Stimulated activated naive B cell treated with anti-CD40 and anti-IgM and Interleukin-4, amounts not matched to agents 10 μg/mL and 1 μg/mL and 100 μg/mL, for 72 hours (primary cell): ENCODE data around the gene CACNA2D1.
A peak's percentile ranks its signal among the peaks of the same experiment; 100 is the strongest.

ENCODE experiments used
- ATAC-seq, 2 donors: fragments of 150-1000 bp; cut with Tn5 transposase; replicated peaks; 2 replicates each; pipeline ENCODE4 v1.10.0; 2021; ENCODE audit warnings: moderate library complexity in 1 of 2
- DNase-seq: peaks from one replicate; pipeline ENCODE4 v3.0.0; 2021
- H3K27ac Mint-ChIP-seq: one replicate; pipeline ENCODE4 v1.8.0; 2022; ENCODE audit warnings: mild to moderate bottlenecking, mixed read lengths
- H3K27me3 Mint-ChIP-seq, 2 donors: one replicate each; pipeline ENCODE4 v1.8.0; 2022; ENCODE audit warnings: mixed read lengths in 2 of 2
- H3K36me3 Mint-ChIP-seq, 2 donors: one replicate each; pipeline ENCODE4 v1.8.0; 2022; ENCODE audit warnings: mixed read lengths in 2 of 2, mild to moderate bottlenecking in 1 of 2
- H3K4me1 Mint-ChIP-seq, 2 donors: one replicate each; pipeline ENCODE4 v1.8.0; 2022; ENCODE audit warnings: mixed read lengths in 2 of 2, mild to moderate bottlenecking in 1 of 2
- H3K4me3 Mint-ChIP-seq, 2 donors: one replicate each; pipeline ENCODE4 v1.8.0; 2022; ENCODE audit warnings: mild to moderate bottlenecking in 2 of 2, mixed read lengths in 2 of 2, moderate library complexity in 1 of 2
- H3K9me3 Mint-ChIP-seq, 2 donors: one replicate each; pipeline ENCODE4 v1.8.0; 2022; ENCODE audit warnings: mixed read lengths in 2 of 2, mild to moderate bottlenecking in 1 of 2

Gene CACNA2D1

GRCh38 chr7:82210416-82211184 lies 233.0 kb downstream of the CACNA2D1 start:
- H3K27me3 Mint-ChIP-seq: no peaks in the 10 kb centered on the region
- no peaks in the 10 kb centered on the region for H3K4me1 Mint-ChIP-seq
- H3K27ac Mint-ChIP-seq: no peak overlapping the region
- ATAC-seq (no peak), DNase-seq (no peak)
- no peak overlapping the region for H3K4me3 Mint-ChIP-seq
- H3K9me3 Mint-ChIP-seq: peaks cover 4% of the 10 kb centered on the region in 2 donors
- H3K36me3 Mint-ChIP-seq: no peaks in the 10 kb centered on the region

- DNase-seq (no peak), ATAC-seq (no peak)
- no peaks in the 10 kb centered on the region for H3K27me3 Mint-ChIP-seq
- peaks cover 0 to 6% of the 10 kb centered on the region in 2 donors for H3K9me3 Mint-ChIP-seq
- no peak overlapping the region for H3K4me3 Mint-ChIP-seq
- H3K36me3 Mint-ChIP-seq: no peaks in the 10 kb centered on the region
- no peak overlapping the region for H3K27ac Mint-ChIP-seq
- H3K4me1 Mint-ChIP-seq: no peaks in the 10 kb centered on the region
These were observed 234.3 kb downstream of the CACNA2D1 start for GRCh38 chr7:82209179-82209747.

GRCh38 chr7:82204694-82205093 lies 238.9 kb downstream of the CACNA2D1 start:
- Mint-ChIP-seq H3K36me3 (no peaks in the 10 kb centered on the region), H3K27me3 (no peaks in the 10 kb centered on the region), H3K27ac (no peak overlapping the region), H3K4me3 (no peak overlapping the region), H3K9me3 (peaks cover 5 to 7% of the 10 kb centered on the region in 2 donors), H3K4me1 (no peaks in the 10 kb centered on the region)
- DNase-seq (no peak), ATAC-seq (no peak)

GRCh38 chr7:82202965-82203364 lies 240.6 kb downstream of the CACNA2D1 start:
- ATAC-seq (no peak), DNase-seq (no peak)
- no peak overlapping the region for H3K27ac Mint-ChIP-seq
- H3K9me3 Mint-ChIP-seq: peaks cover 5 to 7% of the 10 kb centered on the region in 2 donors
- H3K4me3 Mint-ChIP-seq: no peak overlapping the region
- H3K4me1 Mint-ChIP-seq: no peaks in the 10 kb centered on the region
- no peaks in the 10 kb centered on the region for H3K36me3 Mint-ChIP-seq
- H3K27me3 Mint-ChIP-seq: no peaks in the 10 kb centered on the region

GRCh38 chr7:82202107-82202506 lies 241.5 kb downstream of the CACNA2D1 start:
- no peaks in the 10 kb centered on the region for H3K4me1 Mint-ChIP-seq

GRCh38 chr7:82200601-82201000 lies 243.0 kb downstream of the CACNA2D1 start:
- no peaks in the 10 kb centered on the region for H3K27me3 Mint-ChIP-seq
- no peaks in the 10 kb centered on the region for H3K36me3 Mint-ChIP-seq
- DNase-seq (no peak), ATAC-seq (no peak)
- no peak overlapping the region for H3K4me3 Mint-ChIP-seq
- H3K9me3 Mint-ChIP-seq: peaks cover 5 to 7% of the 10 kb centered on the region in 2 donors
- no peak overlapping the region for H3K27ac Mint-ChIP-seq
- H3K4me1 Mint-ChIP-seq: no peaks in the 10 kb centered on the region

More at GRCh38 chr7:82202107-82202506, 241.5 kb downstream of the CACNA2D1 start:
- no peaks in the 10 kb centered on the region for H3K36me3 Mint-ChIP-seq
- ATAC-seq (peak in 1 of 2 donors; percentile 5), DNase-seq (no peak)
- no peak overlapping the region for H3K4me3 Mint-ChIP-seq
- H3K27ac Mint-ChIP-seq: no peak overlapping the region
- no peaks in the 10 kb centered on the region for H3K27me3 Mint-ChIP-seq
- H3K9me3 Mint-ChIP-seq: peaks cover 5 to 7% of the 10 kb centered on the region in 2 donors

GRCh38 chr7:82194016-82194643 lies 249.4 kb downstream of the CACNA2D1 start:
- Mint-ChIP-seq H3K27ac (no peak overlapping the region), H3K4me3 (no peak overlapping the region), H3K9me3 (no peaks in the 10 kb centered on the region), H3K27me3 (no peaks in the 10 kb centered on the region), H3K36me3 (no peaks in the 10 kb centered on the region), H3K4me1 (no peaks in the 10 kb centered on the region)
- DNase-seq (no peak), ATAC-seq (no peak)

- no peak for DNase-seq
- Mint-ChIP-seq H3K4me3 (no peak overlapping the region), H3K4me1 (no peaks in the 10 kb centered on the region), H3K27me3 (no peaks in the 10 kb centered on the region), H3K27ac (no peak overlapping the region), H3K9me3 (peaks cover 0 to 3% of the 10 kb centered on the region in 2 donors), H3K36me3 (no peaks in the 10 kb centered on the region)
- ATAC-seq: no peak
These were observed 254.9 kb downstream of the CACNA2D1 start for GRCh38 chr7:82188636-82189035.

- DNase-seq (no peak), ATAC-seq (no peak)
- peaks cover 0 to 3% of the 10 kb centered on the region in 2 donors for H3K9me3 Mint-ChIP-seq
- H3K4me3 Mint-ChIP-seq: no peak overlapping the region
- H3K27me3 Mint-ChIP-seq: no peaks in the 10 kb centered on the region
- H3K4me1 Mint-ChIP-seq: no peaks in the 10 kb centered on the region
- no peak overlapping the region for H3K27ac Mint-ChIP-seq
- no peaks in the 10 kb centered on the region for H3K36me3 Mint-ChIP-seq
These were observed 258.1 kb downstream of the CACNA2D1 start for GRCh38 chr7:82185443-82185842.

- ATAC-seq (no peak), DNase-seq (no peak)
- Mint-ChIP-seq H3K9me3 (peaks cover 0 to 1% of the 10 kb centered on the region in 2 donors), H3K27ac (no peak overlapping the region), H3K4me1 (no peaks in the 10 kb centered on the region), H3K27me3 (no peaks in the 10 kb centered on the region), H3K4me3 (no peak overlapping the region), H3K36me3 (no peaks in the 10 kb centered on the region)
These were observed 259.9 kb downstream of the CACNA2D1 start for GRCh38 chr7:82183634-82184033.

GRCh38 chr7:82179311-82179710 lies 264.3 kb downstream of the CACNA2D1 start:
- Mint-ChIP-seq H3K4me1 (no peaks in the 10 kb centered on the region), H3K27ac (no peak overlapping the region), H3K9me3 (no peaks in the 10 kb centered on the region), H3K4me3 (no peak overlapping the region), H3K27me3 (no peaks in the 10 kb centered on the region), H3K36me3 (no peaks in the 10 kb centered on the region)
- DNase-seq: no peak
- no peak for ATAC-seq

GRCh38 chr7:82175319-82175718 lies 268.3 kb downstream of the CACNA2D1 start:
- DNase-seq: no peak
- no peaks in the 10 kb centered on the region for H3K4me1 Mint-ChIP-seq
- H3K27ac Mint-ChIP-seq: no peak overlapping the region
- H3K27me3 Mint-ChIP-seq: no peaks in the 10 kb centered on the region
- no peak overlapping the region for H3K4me3 Mint-ChIP-seq
- no peak for ATAC-seq
- no peaks in the 10 kb centered on the region for H3K9me3 Mint-ChIP-seq
- H3K36me3 Mint-ChIP-seq: no peaks in the 10 kb centered on the region

- no peaks in the 10 kb centered on the region for H3K36me3 Mint-ChIP-seq
- H3K4me3 Mint-ChIP-seq: no peak overlapping the region
- H3K27me3 Mint-ChIP-seq: no peaks in the 10 kb centered on the region
- no peaks in the 10 kb centered on the region for H3K4me1 Mint-ChIP-seq
- DNase-seq: no peak
- ATAC-seq: no peak
- no peaks in the 10 kb centered on the region for H3K9me3 Mint-ChIP-seq
- no peak overlapping the region for H3K27ac Mint-ChIP-seq
These were observed 270.1 kb downstream of the CACNA2D1 start for GRCh38 chr7:82173400-82174021.

- Mint-ChIP-seq H3K4me1 (no peaks in the 10 kb centered on the region), H3K4me3 (no peak overlapping the region), H3K36me3 (no peaks in the 10 kb centered on the region), H3K9me3 (no peaks in the 10 kb centered on the region), H3K27me3 (no peaks in the 10 kb centered on the region), H3K27ac (no peak overlapping the region)
- ATAC-seq (no peak), DNase-seq (no peak)
These were observed 270.7 kb downstream of the CACNA2D1 start for GRCh38 chr7:82172881-82173280.
